HG03159 (cell line): ENCODE measurements around the gene PTPRN2.

Experiments
- ATAC-seq: cut with Tn5 transposase; IDR thresholded peaks from one replicate; pipeline ENCODE4 v1.9.1; 2021; ENCODE audit warnings: mild to moderate bottlenecking, moderate library complexity; ENCODE audit not compliant: unreplicated experiment

Gene PTPRN2

DNA sequence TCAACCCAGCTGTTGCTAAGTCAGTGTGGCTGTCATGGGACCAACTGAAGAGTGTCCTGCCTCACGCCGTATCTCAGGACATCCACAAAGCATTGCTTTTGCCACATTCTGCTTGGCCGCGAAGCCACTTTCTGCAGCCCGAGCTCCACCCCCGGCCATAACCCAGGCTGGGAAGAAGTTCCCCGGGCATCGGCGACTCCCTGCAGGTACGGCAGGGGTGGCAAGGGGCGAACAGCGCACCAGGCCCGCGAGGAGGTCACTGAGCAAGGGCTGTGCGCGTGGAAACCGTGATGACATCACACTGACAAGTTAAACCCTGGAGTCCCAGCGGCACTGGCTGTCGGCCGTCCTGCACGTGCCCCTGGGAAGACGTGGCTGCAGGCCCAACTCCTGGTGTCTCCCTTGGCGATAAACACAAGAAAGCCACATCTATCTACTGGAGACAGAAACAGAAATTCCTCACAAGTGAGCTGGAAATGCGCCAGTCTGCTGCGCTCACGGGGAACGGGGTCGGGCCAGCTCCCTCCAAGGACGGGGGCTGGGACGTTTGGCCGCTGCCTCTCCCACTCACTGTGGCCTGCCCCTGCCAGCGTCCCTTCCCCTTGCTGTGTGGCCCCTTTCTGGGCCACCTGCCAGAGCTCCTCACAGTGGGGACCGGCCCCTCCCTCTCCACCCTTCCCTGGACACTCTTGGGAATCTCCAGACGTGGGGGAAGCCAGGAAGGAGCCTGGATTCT, 924.5 kb downstream of the PTPRN2 start:
- no peak for ATAC-seq

DNA sequence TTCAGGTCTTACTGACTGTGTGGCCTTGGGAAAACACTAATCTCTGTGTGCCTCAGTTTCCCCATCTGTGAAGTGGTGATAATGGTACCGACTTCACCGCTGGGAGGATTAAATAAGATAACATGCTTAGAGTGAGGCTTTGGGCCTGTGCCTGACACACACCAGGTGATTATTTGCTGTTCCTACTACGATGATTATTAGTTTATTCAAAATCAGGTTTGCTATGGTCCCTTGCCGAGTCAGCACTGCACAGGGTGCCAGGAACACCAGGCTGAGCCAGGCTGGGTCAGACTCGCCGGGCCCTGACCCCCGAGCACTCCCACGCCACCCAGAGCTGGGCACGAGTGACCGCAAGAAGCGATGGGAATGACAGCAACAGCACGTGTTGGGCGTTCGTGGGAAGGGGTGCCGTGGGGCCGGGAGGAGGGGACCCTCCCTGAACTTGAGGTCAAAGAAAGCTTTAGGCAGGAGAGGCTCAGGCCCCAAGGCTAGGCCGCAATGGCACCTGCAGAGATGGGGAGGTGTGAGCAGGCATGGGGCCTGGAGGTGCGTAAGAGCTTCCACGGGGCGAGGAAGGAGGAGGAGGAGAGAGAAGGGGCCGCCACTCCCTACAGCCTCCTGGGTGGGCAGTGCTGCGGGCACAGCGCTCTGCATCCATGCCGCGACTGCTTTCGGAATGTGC, 925.4 kb downstream of the PTPRN2 start:
- ATAC-seq, result no peak

DNA sequence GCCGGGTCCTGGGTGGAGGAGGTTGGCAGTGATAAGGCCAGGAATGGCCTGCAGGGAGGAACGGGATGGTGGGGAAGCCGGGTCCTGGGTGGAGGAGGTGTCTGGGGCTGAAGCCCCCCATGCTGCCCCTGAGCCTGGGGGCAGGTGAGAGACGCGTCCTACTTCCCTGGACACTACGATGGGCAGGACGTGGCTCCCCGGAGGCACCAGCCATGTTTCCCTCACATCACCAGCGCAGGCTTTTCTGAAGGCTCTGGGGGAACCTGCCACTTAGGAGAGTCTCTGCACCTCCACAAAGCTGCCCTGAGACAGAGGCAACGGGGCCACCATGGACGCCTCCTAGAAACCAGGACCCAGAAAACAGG, 926.0 kb downstream of the PTPRN2 start:
- ATAC-seq, result no peak

DNA sequence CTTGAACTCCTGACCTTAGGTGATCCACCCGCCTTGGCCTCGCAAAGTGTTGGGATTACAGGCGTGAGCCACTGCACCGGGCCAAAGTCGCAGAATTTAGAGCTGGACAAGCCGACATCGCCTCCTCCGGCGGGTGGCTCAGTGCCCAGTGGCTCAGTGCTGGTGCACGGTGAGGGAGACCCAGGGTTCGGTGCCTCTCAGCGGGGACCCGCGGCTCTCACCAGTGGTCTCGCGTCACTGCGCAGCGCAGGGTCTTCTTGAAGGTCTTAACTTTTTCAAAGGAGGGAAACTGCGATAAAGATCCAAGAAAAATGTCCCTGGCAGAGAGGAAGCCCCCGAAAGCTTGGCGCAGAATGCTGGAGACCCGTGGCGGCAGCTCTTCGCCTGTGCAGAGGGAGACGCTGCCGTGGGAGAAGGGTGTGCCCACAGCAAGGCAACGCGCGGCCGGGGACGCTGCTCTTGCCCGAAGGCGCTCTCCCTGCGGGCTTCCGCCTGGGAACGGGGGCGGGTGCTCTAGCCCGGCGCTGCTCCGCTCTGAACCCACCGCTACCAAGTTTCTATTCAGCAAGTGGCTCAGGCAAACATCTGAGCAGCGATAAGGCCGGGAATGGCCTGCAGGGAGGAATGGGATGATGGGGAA, 926.5 kb downstream of the PTPRN2 start:
- no peak for ATAC-seq

DNA sequence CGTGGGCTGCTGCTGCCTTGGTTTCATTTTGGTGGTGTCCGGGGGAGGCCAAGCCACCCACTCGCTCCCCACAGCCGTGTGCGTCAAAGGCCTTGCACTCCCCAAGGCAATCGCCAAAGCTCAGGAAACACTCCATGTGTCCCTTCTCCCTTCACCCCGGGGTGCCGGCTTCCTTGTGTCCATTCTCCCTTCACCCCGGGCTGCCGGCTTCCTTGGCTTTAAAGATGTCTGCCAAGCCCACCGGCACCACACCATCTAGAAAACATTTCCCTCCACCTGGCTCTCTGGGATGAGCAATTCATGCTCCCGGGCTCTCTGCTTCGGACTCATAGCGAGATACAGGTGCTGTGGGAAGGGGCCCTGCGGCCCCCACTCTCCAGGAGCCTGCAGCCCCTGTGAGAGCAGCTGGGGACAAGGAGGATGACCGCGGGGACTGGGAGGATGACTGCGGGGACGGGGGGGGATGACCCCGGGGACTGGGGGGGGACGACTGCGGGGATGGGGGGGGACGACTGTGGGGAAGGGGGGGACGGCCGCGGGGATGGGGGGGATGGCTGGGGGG, 928.7 kb downstream of the PTPRN2 start:
- no peak for ATAC-seq

DNA sequence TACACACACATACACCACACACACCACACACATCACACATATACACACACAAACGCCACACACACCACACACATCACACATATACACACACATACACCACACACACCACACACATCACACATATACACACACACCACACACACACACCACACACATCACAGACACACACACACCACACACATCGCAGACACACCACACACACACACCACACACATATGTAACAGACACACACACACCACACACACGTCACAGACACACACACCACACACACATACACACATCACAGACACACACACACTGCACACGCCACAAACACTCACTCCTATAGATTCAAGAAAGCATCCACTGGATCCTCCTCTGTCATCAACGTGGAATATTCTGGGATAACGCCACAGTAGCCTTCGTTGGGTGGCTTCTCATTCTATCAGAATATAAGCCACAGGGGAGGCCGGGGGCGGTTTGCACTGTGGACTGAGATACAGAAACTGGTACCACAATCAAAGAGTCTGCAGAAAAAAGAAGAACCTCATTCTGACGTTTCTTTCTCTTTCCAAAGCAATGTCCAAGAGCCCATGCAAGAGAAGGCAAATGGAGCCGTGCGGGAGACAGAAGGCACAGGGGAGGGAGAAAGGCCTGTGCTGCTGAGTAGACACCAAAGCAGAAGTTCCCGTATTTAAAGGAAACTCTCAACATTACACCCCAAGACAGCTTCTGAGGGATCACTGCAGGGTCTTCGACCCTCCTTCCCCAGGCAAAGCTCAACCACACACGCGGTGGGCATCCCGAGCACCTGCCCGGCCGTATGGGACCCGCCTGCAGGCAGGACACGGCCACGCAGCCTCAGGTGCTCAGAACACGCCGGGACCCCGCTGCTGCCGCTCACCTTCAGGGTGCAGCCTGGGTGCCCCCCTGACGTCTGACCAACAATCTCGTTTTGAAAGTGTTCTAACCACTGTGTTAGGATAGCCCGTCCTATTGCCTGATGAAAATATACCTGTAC, 929.6 kb downstream of the PTPRN2 start:
- ATAC-seq, result no peak

DNA sequence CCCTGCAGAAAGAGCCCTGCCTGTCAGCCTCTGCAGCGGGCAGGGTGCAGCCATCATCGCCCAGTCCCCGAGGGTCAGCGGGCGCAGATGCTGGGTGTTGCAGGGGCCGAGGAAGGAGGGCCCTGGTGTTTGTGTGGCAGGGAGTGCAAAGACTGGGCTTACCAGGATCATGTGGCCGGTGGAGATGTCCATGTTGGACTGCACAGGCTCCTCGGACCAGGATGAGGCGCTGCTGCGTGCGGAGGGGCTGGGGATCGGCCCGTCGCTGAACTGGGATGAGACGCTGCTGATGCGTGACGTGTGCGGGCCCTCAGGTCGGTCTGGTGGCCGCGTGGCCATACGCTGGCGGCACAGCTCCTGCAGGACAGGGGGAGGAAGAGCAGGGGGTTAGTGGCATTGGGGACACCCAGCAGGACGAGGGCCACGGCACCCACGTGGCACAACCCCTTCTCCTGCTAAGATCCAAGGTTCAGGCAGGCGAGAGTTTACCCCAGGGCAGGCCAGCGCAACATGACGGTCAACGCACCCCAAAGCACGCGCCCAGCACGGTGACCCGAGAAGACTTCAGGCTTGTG, 931.3 kb downstream of the PTPRN2 start:
- no peak for ATAC-seq

DNA sequence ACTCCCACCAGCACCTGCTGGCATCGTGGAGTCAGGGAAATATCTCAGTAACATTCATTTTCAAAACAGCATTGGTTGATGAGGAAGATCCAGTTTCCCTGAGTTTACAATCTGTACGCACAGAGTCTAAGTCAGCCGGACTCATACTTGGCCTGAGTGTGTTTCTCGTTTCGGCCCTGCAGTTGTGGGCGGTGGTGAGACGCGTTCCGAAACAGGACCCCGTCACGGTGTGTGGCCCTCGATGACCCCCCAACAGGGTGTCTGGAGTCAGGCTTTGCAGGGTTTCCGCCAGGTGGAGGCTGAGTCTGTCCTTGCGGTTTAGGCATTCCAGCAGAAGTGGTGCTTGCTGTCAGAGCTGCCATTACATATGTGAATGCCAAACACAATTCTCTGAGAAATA, 933.3 kb downstream of the PTPRN2 start:
- no peak for ATAC-seq

DNA sequence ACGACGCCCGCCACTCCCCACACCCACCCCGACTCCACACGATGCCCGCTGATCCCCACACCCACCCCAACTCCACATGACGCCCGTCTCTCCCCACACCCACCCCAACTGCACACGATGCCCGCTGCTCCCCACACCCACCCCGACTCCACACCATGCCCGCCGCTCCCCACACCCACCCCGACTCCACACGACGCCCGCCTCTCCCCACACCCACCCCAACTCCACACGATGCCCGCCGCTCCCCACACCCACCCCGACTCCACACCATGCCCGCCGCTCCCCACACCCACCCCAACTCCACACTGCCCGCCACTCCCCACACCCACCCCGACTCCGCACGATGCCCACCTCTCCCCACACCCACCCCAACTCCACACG, 933.8 kb downstream of the PTPRN2 start:
- ATAC-seq, result no peak

DNA sequence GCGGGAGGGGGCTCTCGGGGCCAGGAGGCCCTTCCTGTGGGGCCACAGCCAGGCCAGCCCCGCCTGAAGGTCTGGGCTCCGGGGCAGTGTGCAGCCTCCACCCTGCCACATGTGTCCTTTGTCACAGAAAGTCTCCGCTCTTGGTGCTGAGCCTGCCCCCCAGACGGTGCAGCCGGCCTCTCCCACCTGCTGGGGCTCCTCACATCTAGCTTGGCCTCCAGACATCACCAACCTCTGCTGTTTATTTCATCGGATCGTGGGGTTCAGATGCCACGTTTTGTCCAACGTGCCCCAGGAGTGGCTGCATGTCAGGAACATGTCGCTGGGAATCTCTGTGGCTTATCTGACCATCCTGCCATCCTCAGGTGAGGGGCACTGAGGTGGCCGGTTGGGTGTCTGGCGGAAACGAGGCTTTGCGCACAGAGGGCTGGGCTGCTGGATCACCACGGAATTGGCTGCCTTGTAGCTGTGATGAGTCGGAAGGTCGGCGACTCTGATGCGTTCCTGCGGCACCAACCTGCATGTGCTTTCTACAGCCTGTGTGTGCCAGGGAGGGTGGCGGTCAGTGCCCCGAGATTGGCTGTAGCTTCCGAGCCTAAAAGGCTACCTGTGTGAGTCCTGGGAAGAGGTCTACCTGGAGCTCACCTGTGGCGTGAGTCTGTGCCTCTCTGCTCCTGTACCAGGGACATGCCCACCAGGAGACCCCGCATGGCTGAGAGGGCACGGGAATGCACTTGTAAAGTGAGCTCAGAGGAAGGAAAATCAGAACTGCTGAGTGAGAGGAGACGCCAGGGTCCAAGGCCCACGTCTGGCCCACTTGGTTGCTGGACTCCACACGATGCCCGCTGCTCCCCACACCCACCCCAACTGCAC, 934.4 kb downstream of the PTPRN2 start:
- no peak for ATAC-seq

DNA sequence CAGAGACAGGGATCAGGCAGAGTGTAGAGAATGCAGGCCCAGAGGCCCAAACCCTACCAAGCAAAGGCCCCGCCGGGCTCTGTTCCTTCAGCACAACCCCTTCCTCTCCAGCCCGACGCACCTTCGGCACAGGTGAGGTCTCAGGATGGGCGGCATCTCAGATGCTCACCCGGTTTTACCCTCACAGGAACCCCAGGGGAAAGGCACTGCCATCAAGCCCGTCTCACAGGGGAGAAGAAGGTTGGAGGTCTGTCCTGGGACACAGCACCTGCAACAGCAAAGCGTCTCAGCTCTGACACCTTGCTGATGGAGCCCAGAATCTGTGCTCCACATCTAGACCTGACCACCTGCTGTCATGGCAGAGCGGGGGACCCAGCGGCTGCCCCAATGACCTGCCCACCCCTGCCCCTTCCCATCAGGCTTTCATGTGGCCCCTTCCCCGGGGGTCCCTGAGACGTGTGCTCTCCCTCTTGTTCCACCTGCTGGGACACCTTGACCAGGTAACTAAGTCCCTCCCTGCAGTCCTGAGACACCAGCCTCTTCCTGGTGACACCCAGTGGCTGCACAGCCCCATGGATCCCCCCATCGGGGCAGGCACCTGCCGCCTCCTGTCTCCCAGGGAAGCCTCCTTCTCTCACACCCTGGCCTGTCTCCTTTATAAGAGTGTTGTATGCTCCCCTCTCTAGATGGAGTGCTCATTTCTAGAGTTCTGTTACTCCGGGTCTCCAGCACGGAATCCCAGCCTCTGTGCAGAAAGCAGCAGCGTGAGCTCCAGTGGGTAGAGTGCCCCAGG, 935.3 kb downstream of the PTPRN2 start:
- ATAC-seq, result no peak

DNA sequence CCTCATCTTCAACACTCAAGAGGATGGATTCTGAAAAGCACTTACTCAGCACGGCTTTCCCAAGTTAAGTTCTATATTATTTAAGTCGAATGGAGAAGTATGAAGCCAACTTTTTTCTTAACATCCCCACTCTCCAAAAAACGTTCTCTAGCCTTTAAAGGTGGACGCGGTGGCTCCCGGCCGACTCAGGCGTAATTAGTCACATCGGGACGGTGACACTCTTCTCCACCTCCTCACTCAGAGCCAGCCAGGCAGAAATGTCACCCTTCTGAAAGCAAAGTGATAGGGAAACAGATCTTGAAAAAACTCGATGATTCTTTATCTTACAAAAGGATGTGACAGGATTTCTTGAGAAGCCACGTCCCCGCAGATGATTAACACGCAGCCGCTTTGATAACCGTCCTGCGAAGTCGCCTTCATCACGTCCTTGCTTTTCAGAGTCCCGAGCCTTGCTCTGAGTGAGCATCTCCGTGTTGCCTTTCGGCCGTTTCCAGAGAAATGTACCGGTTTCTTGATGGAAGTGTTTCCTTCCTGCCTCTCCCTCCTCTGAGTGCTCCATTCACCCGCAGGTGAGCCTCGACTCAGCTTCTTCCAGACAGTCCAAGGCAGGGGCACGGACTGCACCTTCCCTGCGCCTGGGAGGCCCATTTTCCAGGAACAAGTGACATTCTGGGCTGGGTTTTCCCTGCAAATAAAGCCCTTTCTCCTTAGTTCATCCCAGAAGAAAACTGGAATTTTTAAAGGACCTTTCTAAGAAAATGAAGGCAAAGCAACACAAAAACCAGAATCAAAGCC, 936.1 kb downstream of the PTPRN2 start:
- no peak for ATAC-seq

DNA sequence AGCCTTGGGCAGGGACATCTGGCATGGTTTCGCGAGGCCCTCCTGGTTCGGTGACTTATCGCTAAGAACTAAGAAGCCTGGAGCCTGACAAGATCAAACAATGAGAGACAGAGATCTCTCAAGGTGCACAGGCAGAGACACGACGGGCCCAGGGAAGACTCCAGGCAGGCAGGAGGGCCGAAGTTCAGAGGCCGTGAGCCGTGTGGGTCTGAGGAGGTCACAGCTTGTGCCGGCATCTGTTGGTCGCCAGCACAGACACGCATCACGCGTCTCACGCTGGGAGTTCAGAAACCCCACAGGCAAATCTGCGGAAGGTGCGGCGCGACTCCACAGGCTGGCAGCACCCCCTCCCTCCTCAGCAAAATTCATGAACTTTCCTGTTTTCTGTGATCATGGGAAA, 936.8 kb downstream of the PTPRN2 start:
- ATAC-seq, result no peak

DNA sequence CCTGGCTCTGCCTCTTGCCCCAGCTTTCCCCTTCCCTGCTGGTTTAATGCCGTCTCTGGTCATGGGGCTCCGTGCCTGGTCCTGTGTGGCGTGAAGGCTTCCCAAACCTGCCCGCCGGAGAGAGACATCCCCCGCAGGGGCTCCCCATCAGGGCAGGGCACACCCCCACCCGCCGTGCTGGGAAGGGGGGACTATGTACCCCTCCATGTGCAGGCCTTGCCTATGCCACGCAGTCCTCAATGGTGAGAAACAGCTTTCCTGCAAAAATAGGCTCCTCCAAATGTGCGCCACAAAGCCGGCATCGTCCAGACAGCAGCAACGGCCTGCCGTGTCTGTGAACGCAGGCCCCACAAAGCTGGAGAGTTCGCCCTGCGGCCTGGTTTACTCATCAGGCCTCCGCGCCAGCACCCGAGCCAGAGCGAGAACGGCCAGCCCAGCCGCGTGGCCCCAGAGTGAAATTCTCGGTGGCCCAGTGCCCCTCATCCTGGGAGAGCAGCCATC, 937.4 kb downstream of the PTPRN2 start:
- ATAC-seq, result no peak

DNA sequence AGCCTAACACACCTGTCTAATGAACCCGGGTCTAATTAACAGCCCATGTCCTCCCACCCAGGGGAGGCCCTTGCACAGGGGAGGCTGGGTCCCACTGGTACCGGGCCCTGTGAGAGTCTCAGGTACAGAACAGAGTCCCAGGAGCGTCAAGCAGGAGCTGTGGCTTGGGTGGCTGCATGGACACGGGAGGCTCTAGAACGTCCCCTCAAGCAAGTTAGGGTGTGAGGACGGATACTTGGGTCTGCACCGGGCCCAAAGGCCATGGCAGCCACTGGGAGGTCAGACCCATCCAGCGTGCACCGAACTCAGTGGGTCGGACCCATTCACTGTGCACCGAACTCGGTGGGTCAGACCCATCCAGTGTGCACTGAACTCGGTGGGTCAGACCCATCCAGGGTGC, 941.1 kb downstream of the PTPRN2 start:
- ATAC-seq, result no peak

DNA sequence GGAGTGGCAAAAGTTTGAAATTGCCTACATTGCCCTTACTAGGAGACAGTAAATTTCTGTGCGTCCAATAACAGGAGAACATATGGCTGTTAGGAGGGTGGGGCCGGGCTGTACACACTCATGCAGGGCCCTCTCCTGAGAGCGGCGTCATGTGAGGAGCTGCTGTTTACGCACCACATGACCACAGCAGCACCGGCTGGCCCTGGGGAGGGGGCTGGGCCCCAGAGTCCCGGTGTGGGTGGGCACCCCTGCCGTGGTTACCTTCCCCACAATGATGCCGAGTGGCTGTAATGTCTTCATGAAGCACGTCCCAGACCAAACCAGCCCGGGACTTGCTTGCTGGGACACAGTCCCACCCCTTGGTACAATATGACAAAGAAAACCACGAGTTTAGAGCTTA, 942.1 kb downstream of the PTPRN2 start:
- ATAC-seq, result no peak

DNA sequence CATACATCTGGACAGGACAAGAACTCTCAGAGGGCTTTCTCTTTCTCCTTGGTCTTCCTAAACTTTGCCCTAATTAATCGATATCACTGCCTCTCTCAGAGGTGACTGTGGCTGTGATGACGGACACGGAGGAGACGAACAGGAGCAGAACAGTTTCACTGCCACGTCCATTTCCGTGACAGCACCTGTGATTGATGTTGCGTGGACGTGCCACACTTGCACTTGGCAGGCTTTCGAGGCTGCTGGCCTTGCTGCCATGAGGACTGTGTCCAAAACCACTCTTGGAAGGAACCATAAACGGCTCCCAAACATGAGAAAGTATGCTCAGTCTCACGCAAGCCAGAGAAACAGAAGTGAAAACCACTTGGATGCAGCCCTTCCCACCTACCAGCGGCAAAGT, 942.7 kb downstream of the PTPRN2 start:
- ATAC-seq, result no peak

DNA sequence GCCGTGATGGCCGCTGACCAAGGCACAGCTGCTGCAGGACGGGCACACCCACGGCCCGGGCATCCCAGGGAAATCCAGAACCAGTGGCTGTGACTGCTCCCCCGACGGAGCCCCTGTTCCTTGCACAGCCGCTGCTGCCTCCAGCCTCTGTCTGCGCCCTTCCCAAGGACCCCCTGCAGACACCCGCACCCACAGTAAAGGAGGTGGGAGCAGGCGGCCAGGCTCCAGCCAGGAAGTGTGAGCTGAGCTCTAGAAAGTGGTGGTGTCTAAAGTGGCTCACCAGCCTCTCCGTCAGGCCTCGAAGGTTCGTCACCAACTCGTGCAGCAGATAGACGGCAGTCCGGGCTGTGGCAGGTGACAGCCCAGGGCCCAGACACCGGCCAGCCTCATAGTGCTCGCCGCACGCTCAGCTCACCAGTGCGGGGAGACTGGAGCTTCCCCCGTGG, 944.1 kb downstream of the PTPRN2 start:
- ATAC-seq, result no peak
